ENCODE results near the gene CCDC120. TPM values are rescaled to one million over a fixed set of nuclear protein-coding genes. Genes with fewer than 3 reads are reported as not detected.
A peak's percentile ranks its signal among the peaks of the same experiment; 100 is the strongest.

The CCDC120 gene
- total and polyA plus RNA-seq, 2 experiments from 2014 or later, result 0.22 to 0.94 TPM

DNA sequence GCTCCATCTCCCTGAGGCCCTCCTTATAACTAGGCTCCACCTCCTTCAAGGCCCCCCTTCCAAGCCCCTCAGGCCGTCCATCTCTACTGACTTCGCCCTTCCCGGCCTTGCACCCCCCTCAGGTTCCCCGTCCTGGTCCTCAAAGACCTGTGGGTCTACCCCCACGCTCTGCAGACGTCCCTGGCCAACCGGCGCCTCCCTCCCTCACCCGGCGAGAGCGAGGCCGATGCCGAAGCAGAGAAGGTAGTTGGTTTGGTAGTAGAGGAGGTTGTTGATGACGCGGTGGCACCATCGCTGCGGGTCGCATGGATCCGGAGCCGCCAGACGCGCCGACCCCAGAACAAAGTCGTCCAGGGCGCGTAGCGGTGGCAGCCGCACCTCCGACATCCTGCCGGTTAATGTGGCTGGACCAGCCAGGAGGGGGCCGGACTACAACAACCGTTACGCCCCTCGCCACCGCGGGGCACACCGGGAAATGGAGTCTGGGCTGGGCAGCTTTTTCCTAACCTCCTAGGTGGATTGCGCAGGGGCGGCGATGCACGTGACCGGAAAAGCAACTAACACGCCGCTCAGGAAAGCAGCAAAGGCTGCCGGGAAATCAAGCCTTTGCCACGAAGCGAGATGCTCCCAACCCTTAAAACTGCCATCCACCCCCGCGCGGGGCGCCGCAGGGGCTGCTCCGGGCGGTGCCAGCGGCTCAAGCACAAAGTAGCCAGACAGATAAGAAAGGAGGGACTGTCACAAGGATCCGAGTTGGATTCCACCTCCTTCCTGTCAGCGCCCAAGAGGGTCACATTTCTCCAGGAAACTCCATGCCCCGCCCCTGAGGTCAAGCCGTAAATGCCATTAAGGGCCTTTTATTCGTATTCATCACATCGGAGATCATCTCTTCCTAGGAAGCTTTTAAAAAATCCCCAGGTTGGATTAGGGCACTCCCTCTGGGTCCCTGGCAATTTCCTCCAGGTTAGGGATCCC, 15.1 kb downstream of the CCDC120 start, which contains the start of gene PRAF2:
PRAF2 (minus strand) TSS at position 402 of the 975 bp plus-strand sequence; CDS start at position 387, 15 bp downstream.
- Histone ChIP-seq H3K27ac (peak within 1 kb of the TSS; percentile 87), H3F3A (ENCODE audit: insufficient read depth) (no peaks in the 10 kb centered on the region), H3K36me3 (ENCODE audit: low read depth) (no peaks in the 10 kb centered on the region; the same call in 1 of the 2 replicates), H3K4me2 (ENCODE audit: unreplicated experiment) (peak within 1 kb of the TSS; percentile 88), H4K20me1 (ENCODE audit: insufficient read depth) (no peaks in the 10 kb centered on the region), H3K9me3 (ENCODE audit: low read depth) (no peaks in the 10 kb centered on the region), H3K9me2 (ENCODE audit: insufficient read depth) (no peaks in the 10 kb centered on the region), H3K9ac (peak within 1 kb of the TSS; percentile 83), H3K4me1 (ENCODE audit: insufficient read depth) (no peaks in the 10 kb centered on the region), H2AFZ (peak within 1 kb of the TSS; percentile 53), H3K4me3 (peak within 1 kb of the TSS; percentile 94), H3K79me2 (ENCODE audit: insufficient read depth) (peaks cover 35% of the 10 kb centered on the region), H3K27me3 (replicated peaks; ENCODE audit: insufficient read depth) (no peaks in the 10 kb centered on the region)
- no peak for TF ChIP-seq EZH2 (IDR thresholded peaks at IDR 0.05; ENCODE audit: insufficient read depth, poor library complexity, severe bottlenecking)
- no peak for TF ChIP-seq EZH2phosphoT487 (IDR thresholded peaks at IDR 0.05; ENCODE audit: insufficient read depth, low read depth)
- in situ Hi-C loops (cut with MboI), result no loop called here
- peak; percentile 94 for DNase-seq
- 4% methylated on average over 24 to 30 of the region's 61 CpGs for WGBS, 2 experiments (ENCODE audit: low coverage in 1 of 2, low lambda C conversion rate in 2 of 2, missing lambda C conversion rate in 2 of 2)

DNA sequence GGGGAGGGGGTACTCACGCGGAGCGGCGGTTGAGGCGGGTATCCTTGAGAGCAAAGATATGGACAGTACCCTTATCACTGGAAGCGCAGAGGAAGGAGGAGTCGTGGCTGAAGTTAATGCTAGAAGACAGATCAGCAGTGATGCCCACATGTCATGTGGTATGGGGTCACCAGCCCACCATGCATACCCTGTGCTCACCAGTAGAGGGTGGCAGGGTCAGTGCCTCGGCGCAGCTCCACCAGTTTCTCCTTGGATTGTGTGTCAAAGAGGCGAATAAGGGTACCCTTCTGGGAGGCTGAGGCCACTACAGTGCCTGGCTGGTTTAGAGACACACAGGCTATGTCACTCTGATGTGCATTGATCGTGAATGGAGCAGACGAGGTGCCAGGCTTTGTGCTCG, 16.5 kb downstream of the CCDC120 start:
- Histone ChIP-seq H3K9ac (no peak overlapping the region), H3K9me3 (ENCODE audit: low read depth) (no peaks in the 10 kb centered on the region), H3F3A (ENCODE audit: insufficient read depth) (no peaks in the 10 kb centered on the region), H3K36me3 (ENCODE audit: low read depth) (no peaks in the 10 kb centered on the region; the same call in 1 of the 2 replicates), H3K27me3 (replicated peaks; ENCODE audit: insufficient read depth) (no peaks in the 10 kb centered on the region), H4K20me1 (ENCODE audit: insufficient read depth) (no peaks in the 10 kb centered on the region), H3K79me2 (ENCODE audit: insufficient read depth) (peaks cover 43% of the 10 kb centered on the region), H3K4me3 (no peak overlapping the region), H3K4me2 (ENCODE audit: unreplicated experiment) (no peak overlapping the region), H3K9me2 (ENCODE audit: insufficient read depth) (no peaks in the 10 kb centered on the region), H3K27ac (no peak overlapping the region), H2AFZ (no peak overlapping the region), H3K4me1 (ENCODE audit: insufficient read depth) (no peaks in the 10 kb centered on the region)
- TF ChIP-seq EZH2 (IDR thresholded peaks at IDR 0.05; ENCODE audit: insufficient read depth, poor library complexity, severe bottlenecking), result no peak
- TF ChIP-seq EZH2phosphoT487 (IDR thresholded peaks at IDR 0.05; ENCODE audit: insufficient read depth, low read depth), result no peak
- WGBS, 2 experiments (ENCODE audit: low coverage in 1 of 2, low lambda C conversion rate in 2 of 2, missing lambda C conversion rate in 2 of 2), result 48 to 67% methylated on average over 6 to 13 of the region's 13 CpGs
- in situ Hi-C loops (cut with MboI), result no loop called here
- DNase-seq, result no peak

DNA sequence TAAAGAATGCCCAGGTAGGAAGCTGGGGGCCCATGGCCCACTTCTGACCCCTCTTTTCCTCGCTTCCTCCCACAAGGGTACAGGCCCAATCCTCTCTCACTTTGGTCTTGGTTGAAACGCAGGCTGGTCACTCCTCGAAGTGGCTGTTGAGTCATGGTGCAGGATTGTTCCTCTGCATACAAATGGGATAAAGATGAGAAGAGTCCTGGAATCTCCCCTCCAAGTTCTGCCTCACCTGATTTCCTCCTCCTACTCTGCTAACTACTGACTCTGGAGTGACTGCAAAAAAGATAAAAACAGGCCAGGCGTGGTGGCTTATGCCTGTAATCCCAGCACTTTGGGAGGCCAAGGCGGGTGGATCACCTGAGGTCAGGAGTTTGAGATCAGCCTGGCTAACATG, 19.1 kb downstream of the CCDC120 start:
- in situ Hi-C loops (cut with MboI), result no loop called here
- Histone ChIP-seq H3K4me1 (ENCODE audit: insufficient read depth) (no peaks in the 10 kb centered on the region), H3K27ac (no peak overlapping the region), H3K27me3 (replicated peaks; ENCODE audit: insufficient read depth) (no peaks in the 10 kb centered on the region), H3K9me3 (ENCODE audit: low read depth) (no peaks in the 10 kb centered on the region), H4K20me1 (ENCODE audit: insufficient read depth) (no peaks in the 10 kb centered on the region), H3K9ac (no peak overlapping the region), H3K9me2 (ENCODE audit: insufficient read depth) (no peaks in the 10 kb centered on the region), H3K79me2 (ENCODE audit: insufficient read depth) (peaks cover 31% of the 10 kb centered on the region), H2AFZ (no peak overlapping the region), H3F3A (ENCODE audit: insufficient read depth) (no peaks in the 10 kb centered on the region), H3K36me3 (ENCODE audit: low read depth) (no peaks in the 10 kb centered on the region; the same call in 1 of the 2 replicates), H3K4me3 (no peak overlapping the region), H3K4me2 (ENCODE audit: unreplicated experiment) (no peak overlapping the region)
- TF ChIP-seq EZH2phosphoT487 (IDR thresholded peaks at IDR 0.05; ENCODE audit: insufficient read depth, low read depth), result no peak
- no peak for TF ChIP-seq EZH2 (IDR thresholded peaks at IDR 0.05; ENCODE audit: insufficient read depth, poor library complexity, severe bottlenecking)
- DNase-seq, result no peak
- 79 to 87% methylated on average over 2 to 5 of the region's 5 CpGs for WGBS, 2 experiments (ENCODE audit: low coverage in 1 of 2, low lambda C conversion rate in 2 of 2, missing lambda C conversion rate in 2 of 2)

DNA sequence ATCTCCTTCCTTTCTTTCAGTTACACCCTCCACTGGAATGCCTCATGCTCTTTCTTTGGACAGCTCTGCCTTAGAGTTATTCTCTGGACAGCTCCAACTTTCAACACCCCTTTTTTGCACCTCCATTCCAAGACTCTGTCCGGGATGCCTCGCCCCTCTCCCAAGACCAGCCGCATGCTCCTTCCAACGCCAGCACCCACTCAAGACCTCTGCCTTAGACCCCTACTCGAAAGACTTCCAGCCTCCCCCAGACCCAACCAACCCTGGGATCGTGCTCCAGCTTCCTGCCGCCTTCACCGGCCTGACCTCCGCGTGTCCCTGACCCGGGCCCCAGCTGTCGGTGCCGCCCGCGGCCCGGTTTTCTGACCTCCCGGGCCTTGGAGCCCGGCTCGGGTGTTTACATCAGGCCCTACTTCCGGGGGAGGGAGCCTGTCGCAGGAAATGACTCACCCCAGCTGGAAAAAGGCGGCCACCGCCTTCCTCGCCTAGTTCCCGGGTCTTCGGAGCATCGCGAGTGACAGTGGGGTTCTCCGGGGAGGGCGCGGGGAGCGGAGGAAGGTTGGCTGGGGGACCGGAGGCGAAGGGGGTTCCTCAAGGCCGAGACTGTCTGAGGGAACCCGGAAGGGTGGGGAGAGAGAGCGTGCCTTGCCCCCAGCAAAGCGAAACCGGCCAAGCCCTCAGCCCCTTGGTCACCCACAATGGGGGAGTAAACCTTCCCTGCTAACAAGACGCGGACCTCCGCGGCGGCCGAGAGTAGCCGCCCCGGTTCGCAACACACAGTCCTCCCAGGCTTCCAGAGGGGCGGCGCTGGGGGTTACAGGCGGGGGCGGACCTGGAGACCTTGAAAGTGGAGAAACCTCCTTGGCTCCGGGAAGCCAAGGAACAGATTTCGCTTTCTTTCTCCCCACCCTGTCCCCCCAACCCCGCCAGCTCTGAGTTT, 21.0 kb downstream of the CCDC120 start, which contains the start of gene WDR45:
WDR45 (minus strand) TSS at position 399 of the 940 bp plus-strand sequence. CDS start 1,792 bp downstream, outside the sequence.
- Histone ChIP-seq H3K27ac (peak within 1 kb of the TSS; percentile 84), H3K4me3 (peak within 1 kb of the TSS; percentile 99), H3K9me3 (ENCODE audit: low read depth) (no peaks in the 10 kb centered on the region), H2AFZ (peak within 1 kb of the TSS; percentile 83), H3K4me2 (ENCODE audit: unreplicated experiment) (peak within 1 kb of the TSS; percentile 81), H3K79me2 (ENCODE audit: insufficient read depth) (peaks cover 23% of the 10 kb centered on the region), H3K4me1 (ENCODE audit: insufficient read depth) (no peaks in the 10 kb centered on the region), H4K20me1 (ENCODE audit: insufficient read depth) (no peaks in the 10 kb centered on the region), H3K27me3 (replicated peaks; ENCODE audit: insufficient read depth) (no peaks in the 10 kb centered on the region), H3K36me3 (ENCODE audit: low read depth) (no peaks in the 10 kb centered on the region; the same call in 1 of the 2 replicates), H3F3A (ENCODE audit: insufficient read depth) (no peaks in the 10 kb centered on the region), H3K9ac (peak within 1 kb of the TSS; percentile 98), H3K9me2 (ENCODE audit: insufficient read depth) (no peaks in the 10 kb centered on the region)
- in situ Hi-C loops (cut with MboI), result no loop called here
- WGBS, 2 experiments (ENCODE audit: low coverage in 1 of 2, low lambda C conversion rate in 2 of 2, missing lambda C conversion rate in 2 of 2), result 0 to 2% methylated on average over 15 to 34 of the region's 55 CpGs
- DNase-seq, result peak; percentile 86
- TF ChIP-seq EZH2 (IDR thresholded peaks at IDR 0.05; ENCODE audit: insufficient read depth, poor library complexity, severe bottlenecking), result no peak
- TF ChIP-seq EZH2phosphoT487 (IDR thresholded peaks at IDR 0.05; ENCODE audit: insufficient read depth, low read depth), result no peak

Measured in GM23248 (cell line).